Neuronal stem cell (in vitro differentiated cells): ENCODE results near the gene SETD2.

Experiments
- DNase-seq: peaks from one replicate; pipeline ENCODE4 v3.0.0-alpha.2; 2013; ENCODE audit warnings: low spot score
- H2AFZ ChIP-seq: one replicate; pipeline ENCODE4 v1.6.1; 2013; ENCODE audit warnings: mild to moderate bottlenecking, low read length, inconsistent platforms
- H2AK5ac ChIP-seq: 2 replicates; pipeline ENCODE4 v1.6.1; 2013; ENCODE audit warnings: low read depth, mild to moderate bottlenecking, inconsistent platforms, low read length, moderate library complexity, mixed read lengths
- H2BK120ac ChIP-seq: 2 replicates; pipeline ENCODE4 v1.6.1; 2013; ENCODE audit warnings: low read depth, mild to moderate bottlenecking, inconsistent platforms, low read length, moderate library complexity, mixed read lengths
- H2BK12ac ChIP-seq: one replicate; pipeline ENCODE4 v1.6.1; 2013; ENCODE audit warnings: low read length, inconsistent platforms
- H2BK15ac ChIP-seq: 2 replicates; pipeline ENCODE4 v1.6.1; 2013; ENCODE audit warnings: mild to moderate bottlenecking, low read length, inconsistent platforms, mixed read lengths
- H2BK5ac ChIP-seq: one replicate; pipeline ENCODE4 v1.6.1; 2013; ENCODE audit warnings: inconsistent platforms, mild to moderate bottlenecking, low read length, moderate library complexity
- H3K14ac ChIP-seq: one replicate; pipeline ENCODE4 v1.6.1; 2013; ENCODE audit warnings: low read length, inconsistent platforms
- H3K18ac ChIP-seq: 2 replicates; pipeline ENCODE4 v1.6.1; 2013; ENCODE audit warnings: low read length, inconsistent platforms
- H3K23ac ChIP-seq: 2 replicates; pipeline ENCODE4 v1.6.1; 2013; ENCODE audit warnings: low read depth, mild to moderate bottlenecking, mixed read lengths, low read length, inconsistent platforms; ENCODE audit not compliant: poor library complexity
- H3K27ac ChIP-seq: replicated peaks from 3 replicates; pipeline ENCODE4 v1.5.1; 2013; ENCODE audit warnings: low read length, inconsistent platforms
- H3K27me3 ChIP-seq, 3 experiments: 2 replicates each; pipeline ENCODE4 v1.6.1; 2013; ENCODE audit warnings: low read length in 3 of 3, mild to moderate bottlenecking in 2 of 3, inconsistent platforms in 1 of 3, low read depth in 1 of 3, mixed read lengths in 1 of 3, moderate library complexity in 1 of 3; ENCODE audit not compliant: control insufficient read depth in 3 of 3, insufficient read depth in 3 of 3
- H3K36me3 ChIP-seq, 2 donors: replicated peaks in 1 of 2; 2 replicates each; pipeline ENCODE4 v1.6.1; 2013; ENCODE audit warnings: low read length in 2 of 2; ENCODE audit not compliant: control insufficient read depth in 2 of 2, insufficient read depth in 2 of 2
- H3K4ac ChIP-seq: 2 replicates; pipeline ENCODE4 v1.6.1; 2013; ENCODE audit warnings: inconsistent platforms, mild to moderate bottlenecking, low read length, moderate library complexity
- H3K4me1 ChIP-seq, 2 donors: 1 replicate in 1 of 2; 2 replicates in 1 of 2; pipeline ENCODE4 v1.6.1; 2013; ENCODE audit warnings: low read length in 2 of 2, low read depth in 1 of 2; ENCODE audit not compliant: control insufficient read depth in 2 of 2, insufficient read depth in 1 of 2
- H3K4me2 ChIP-seq: one replicate; pipeline ENCODE4 v1.6.1; 2013; ENCODE audit warnings: mild to moderate bottlenecking, low read length, inconsistent platforms; ENCODE audit not compliant: insufficient read depth, poor library complexity, severe bottlenecking
- H3K4me3 ChIP-seq, 2 donors: 2 replicates each; pipeline ENCODE4 v1.5.1; 2013; ENCODE audit warnings: low read length in 2 of 2, mild to moderate bottlenecking in 2 of 2, inconsistent platforms in 1 of 2, moderate library complexity in 1 of 2
- H3K79me1 ChIP-seq: one replicate; pipeline ENCODE4 v1.6.1; 2013; ENCODE audit warnings: low read depth, mild to moderate bottlenecking, inconsistent platforms, low read length, moderate library complexity
- H3K9ac ChIP-seq: one replicate; pipeline ENCODE4 v1.6.1; 2013; ENCODE audit warnings: mild to moderate bottlenecking, low read depth, low read length, inconsistent platforms; ENCODE audit not compliant: poor library complexity
- H3K9me3 ChIP-seq, 2 donors: replicated peaks in 1 of 2; 2 replicates each; pipeline versions ENCODE3 to v1.6.1; 2013; ENCODE audit warnings: low read length in 2 of 2, mild to moderate bottlenecking in 2 of 2, inconsistent platforms in 1 of 2, low read depth in 1 of 2, mixed read lengths in 1 of 2, moderate library complexity in 1 of 2; ENCODE audit not compliant: control insufficient read depth in 2 of 2, insufficient read depth in 1 of 2
- H4K8ac ChIP-seq: one replicate; pipeline ENCODE4 v1.6.1; 2013; ENCODE audit warnings: low read depth, mild to moderate bottlenecking, inconsistent platforms, low read length, moderate library complexity
- H4K91ac ChIP-seq: one replicate; pipeline ENCODE4 v1.6.1; 2013; ENCODE audit warnings: low read length, low read depth, mild to moderate bottlenecking, inconsistent platforms; ENCODE audit not compliant: poor library complexity
- WGBS, 2 donors: extraction: QIAGEN DNeasy Blood & Tissue Kit; methylation state at CpG; one replicate each; pipeline ENCODE4 v1.1.7; 2013; ENCODE audit warnings: missing lambda C conversion rate in 2 of 2, mixed read lengths in 1 of 2; ENCODE audit not compliant: insufficient read length in 2 of 2, insufficient replicate concordance in 1 of 2; ENCODE audit errors: extremely low coverage in 2 of 2; 5-methylcytosine and 5-hydroxymethylcytosine counted together

SETD2 gene

DNA sequence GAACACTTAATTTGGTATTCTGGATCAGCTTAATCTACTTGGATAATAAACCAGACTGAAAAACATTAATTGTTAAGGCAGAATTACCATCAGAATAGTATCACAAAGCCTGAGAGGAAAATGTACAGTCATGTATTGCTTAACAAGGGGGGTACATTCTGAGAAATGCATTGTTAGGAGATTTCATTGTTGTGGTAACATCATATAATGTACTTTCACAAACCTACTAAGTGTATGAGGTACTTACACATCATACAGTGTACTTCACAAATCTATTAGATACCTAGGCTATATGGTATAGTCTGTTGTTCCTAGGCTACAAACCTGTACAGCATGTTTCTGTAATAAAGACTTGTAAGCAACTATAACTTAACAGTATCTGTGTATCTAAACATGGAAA, 116.2 kb downstream of the SETD2 start:
- Histone ChIP-seq H3K9ac (no peak overlapping the region), H2BK12ac (no peak overlapping the region), H3K36me3 (peaks cover 0 to 51% of the 10 kb centered on the region in 2 donors), H3K23ac (no peak overlapping the region), H2AK5ac (no peak overlapping the region), H3K4me1 (no peaks in the 10 kb centered on the region), H2BK15ac (no peak overlapping the region), H4K91ac (no peak overlapping the region), H3K27ac (no peak overlapping the region), H2BK5ac (no peak overlapping the region), H2AFZ (no peak overlapping the region), H3K27me3 (no peaks in the 10 kb centered on the region), H2BK120ac (no peak overlapping the region), H3K79me1 (no peaks in the 10 kb centered on the region), H3K18ac (no peak overlapping the region), H3K4me3 (no peak overlapping the region), H4K8ac (no peak overlapping the region), H3K14ac (no peak overlapping the region), H3K4me2 (no peak overlapping the region), H3K9me3 (no peaks in the 10 kb centered on the region), H3K4ac (no peak overlapping the region)
- no peak for DNase-seq

DNA sequence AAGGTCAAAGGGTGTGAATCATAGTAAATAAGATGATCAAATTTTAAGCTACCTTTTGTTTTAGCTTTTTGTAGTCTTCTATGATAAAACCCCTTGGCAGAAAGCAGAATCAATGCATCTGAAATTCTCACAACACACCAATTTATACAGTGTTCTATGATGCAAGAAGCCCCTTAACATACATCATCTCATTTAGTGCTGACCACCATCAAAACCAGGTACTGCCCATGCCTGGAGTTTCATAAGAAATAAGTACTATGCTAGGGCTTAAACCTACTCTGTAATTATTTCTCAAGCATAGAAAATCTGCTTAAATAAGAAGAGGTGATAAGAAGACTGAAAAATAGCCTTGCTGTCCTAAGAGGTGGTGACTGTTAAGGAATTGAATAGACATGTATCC, 116.8 kb downstream of the SETD2 start:
- H3K23ac ChIP-seq, result no peak overlapping the region
- H4K91ac ChIP-seq, result no peak overlapping the region
- H3K79me1 ChIP-seq, result no peaks in the 10 kb centered on the region
- no peak overlapping the region for H3K18ac ChIP-seq
- no peak overlapping the region for H3K27ac ChIP-seq
- H2AK5ac ChIP-seq, result no peak overlapping the region
- H2BK5ac ChIP-seq, result no peak overlapping the region
- H2BK15ac ChIP-seq, result no peak overlapping the region
- H3K27me3 ChIP-seq, result no peaks in the 10 kb centered on the region
- no peak overlapping the region for H3K4me3 ChIP-seq
- no peak overlapping the region for H3K4ac ChIP-seq
- H3K36me3 ChIP-seq, result peaks cover under 1 to 52% of the 10 kb centered on the region in 2 donors
- H3K9ac ChIP-seq, result no peak overlapping the region
- DNase-seq, result no peak
- H3K4me1 ChIP-seq, result no peaks in the 10 kb centered on the region
- no peak overlapping the region for H3K4me2 ChIP-seq
- no peak overlapping the region for H3K14ac ChIP-seq
- no peak overlapping the region for H2AFZ ChIP-seq
- H2BK12ac ChIP-seq, result no peak overlapping the region
- H4K8ac ChIP-seq, result no peak overlapping the region
- no peak overlapping the region for H2BK120ac ChIP-seq
- no peaks in the 10 kb centered on the region for H3K9me3 ChIP-seq

GRCh38 chr3:47042231-47042791, 121.6 kb downstream of the SETD2 start:
- Histone ChIP-seq H3K9me3 (no peaks in the 10 kb centered on the region), H3K27me3 (no peaks in the 10 kb centered on the region), H3K18ac (no peak overlapping the region), H3K9ac (no peak overlapping the region), H2BK5ac (no peak overlapping the region), H3K23ac (no peak overlapping the region), H3K4me2 (no peak overlapping the region), H4K91ac (no peak overlapping the region), H2AK5ac (no peak overlapping the region), H2AFZ (no peak overlapping the region), H2BK12ac (no peak overlapping the region), H3K4me3 (no peak overlapping the region), H3K79me1 (no peaks in the 10 kb centered on the region), H3K14ac (no peak overlapping the region), H2BK15ac (no peak overlapping the region), H2BK120ac (no peak overlapping the region), H4K8ac (no peak overlapping the region), H3K4me1 (no peaks in the 10 kb centered on the region), H3K36me3 (peaks cover 17 to 87% of the 10 kb centered on the region in 2 donors), H3K27ac (no peak overlapping the region), H3K4ac (no peak overlapping the region)
- DNase-seq, result no peak
- WGBS, 2 donors, result no CpG with 5 or more reads among the region's 5 CpGs

GRCh38 chr3:47041114-47041513, 122.8 kb downstream of the SETD2 start:
- H3K18ac ChIP-seq, result no peak overlapping the region
- H3K4me3 ChIP-seq, result no peak overlapping the region
- no peaks in the 10 kb centered on the region for H3K4me1 ChIP-seq
- no peak overlapping the region for H3K27ac ChIP-seq
- H2AK5ac ChIP-seq, result no peak overlapping the region
- no peaks in the 10 kb centered on the region for H3K27me3 ChIP-seq
- H3K14ac ChIP-seq, result no peak overlapping the region
- H3K36me3 ChIP-seq, result peaks cover 21 to 86% of the 10 kb centered on the region in 2 donors
- no peaks in the 10 kb centered on the region for H3K79me1 ChIP-seq
- WGBS, 2 donors, result no CpG with 5 or more reads among the region's 3 CpGs
- H2BK120ac ChIP-seq, result no peak overlapping the region
- H4K91ac ChIP-seq, result no peak overlapping the region
- no peak overlapping the region for H2BK5ac ChIP-seq
- no peaks in the 10 kb centered on the region for H3K9me3 ChIP-seq
- no peak overlapping the region for H2BK12ac ChIP-seq
- no peak for DNase-seq
- H2BK15ac ChIP-seq, result no peak overlapping the region
- no peak overlapping the region for H3K4me2 ChIP-seq
- H4K8ac ChIP-seq, result no peak overlapping the region
- no peak overlapping the region for H3K9ac ChIP-seq
- H3K23ac ChIP-seq, result no peak overlapping the region
- no peak overlapping the region for H3K4ac ChIP-seq
- no peak overlapping the region for H2AFZ ChIP-seq
